C4-2B (cell line): ENCODE results near the gene ADSS2.

Experiments
- H3K27ac ChIP-seq: fragments of 450-650 bp; 2 replicates; pipeline ENCODE4 v1.5.1; 2017
- ZFX ChIP-seq: fragments of 450-650 bp; IDR thresholded peaks from 2 replicates; pipeline ENCODE4 v1.6.1; 2017
- TF ChIP-seq, protein P1 (sequence below): fragments of 450-650 bp; conservative IDR thresholded peaks from 2 replicates; pipeline ENCODE4 v1.5.1; 2017; ENCODE audit warnings: mild to moderate bottlenecking

ADSS2 gene

DNA sequence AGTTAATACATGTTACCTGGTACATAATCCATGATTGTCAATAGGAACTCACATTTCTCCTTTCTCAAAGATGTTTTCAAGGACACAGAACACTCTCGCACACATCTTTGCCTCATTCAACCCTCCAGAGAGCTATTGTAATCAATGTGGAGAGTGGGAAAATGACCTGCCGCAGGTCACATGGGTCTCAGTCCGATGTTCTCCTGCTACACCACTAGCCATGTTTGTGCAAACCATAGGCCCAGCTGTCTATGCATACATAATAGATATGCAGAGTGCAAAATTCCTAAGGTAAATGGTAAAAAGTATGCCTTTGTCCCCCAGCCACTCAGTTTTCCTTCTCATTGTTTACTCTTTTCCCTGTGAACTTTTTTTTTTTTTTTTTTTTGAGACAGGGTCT, 89.2 kb downstream of the ADSS2 start:
- no peak overlapping the region for H3K27ac ChIP-seq
- TF ChIP-seq, protein P1, sequence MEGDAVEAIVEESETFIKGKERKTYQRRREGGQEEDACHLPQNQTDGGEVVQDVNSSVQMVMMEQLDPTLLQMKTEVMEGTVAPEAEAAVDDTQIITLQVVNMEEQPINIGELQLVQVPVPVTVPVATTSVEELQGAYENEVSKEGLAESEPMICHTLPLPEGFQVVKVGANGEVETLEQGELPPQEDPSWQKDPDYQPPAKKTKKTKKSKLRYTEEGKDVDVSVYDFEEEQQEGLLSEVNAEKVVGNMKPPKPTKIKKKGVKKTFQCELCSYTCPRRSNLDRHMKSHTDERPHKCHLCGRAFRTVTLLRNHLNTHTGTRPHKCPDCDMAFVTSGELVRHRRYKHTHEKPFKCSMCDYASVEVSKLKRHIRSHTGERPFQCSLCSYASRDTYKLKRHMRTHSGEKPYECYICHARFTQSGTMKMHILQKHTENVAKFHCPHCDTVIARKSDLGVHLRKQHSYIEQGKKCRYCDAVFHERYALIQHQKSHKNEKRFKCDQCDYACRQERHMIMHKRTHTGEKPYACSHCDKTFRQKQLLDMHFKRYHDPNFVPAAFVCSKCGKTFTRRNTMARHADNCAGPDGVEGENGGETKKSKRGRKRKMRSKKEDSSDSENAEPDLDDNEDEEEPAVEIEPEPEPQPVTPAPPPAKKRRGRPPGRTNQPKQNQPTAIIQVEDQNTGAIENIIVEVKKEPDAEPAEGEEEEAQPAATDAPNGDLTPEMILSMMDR: no peak
- TF ChIP-seq ZFX: no peak

DNA sequence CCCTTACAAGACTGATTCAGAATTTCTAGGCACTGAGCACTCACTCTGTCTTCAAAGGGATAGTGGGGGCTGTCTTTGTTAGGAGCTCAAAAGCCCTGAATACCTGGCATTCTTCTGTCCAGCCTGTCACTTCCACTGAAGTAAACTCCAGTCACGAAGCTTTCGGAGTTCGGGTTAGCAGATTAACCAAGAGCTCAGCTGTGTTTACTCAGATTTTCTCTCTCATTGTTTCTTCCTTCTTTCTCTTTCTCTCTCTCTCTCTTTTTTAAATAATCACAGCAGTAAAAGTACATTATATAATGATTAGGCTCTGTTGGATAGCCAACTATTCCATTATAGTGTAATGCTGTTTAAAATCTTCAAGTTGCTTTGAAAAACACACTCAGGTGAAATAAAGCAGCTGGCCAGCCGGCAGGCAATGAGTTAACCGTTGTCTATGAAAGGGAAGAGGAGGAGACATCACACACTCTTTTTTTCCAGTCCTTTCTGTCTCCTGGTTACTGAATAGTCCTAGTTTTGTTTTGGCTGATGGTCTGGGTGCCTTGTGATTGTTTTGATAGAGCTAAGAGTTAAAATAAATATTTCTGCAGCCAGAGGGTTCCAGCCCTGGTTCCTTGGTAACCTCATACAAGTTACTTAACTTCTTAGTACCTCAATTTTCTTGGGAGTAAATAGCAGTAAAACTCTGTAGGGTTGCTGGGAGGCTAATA, 89.8 kb downstream of the ADSS2 start:
- H3K27ac ChIP-seq: no peak overlapping the region
- no peak for TF ChIP-seq ZFX
- TF ChIP-seq, protein P1: no peak
